LNCAP (cell line): Measurements from ENCODE around the gene VAV3.

ENCODE experiments used
- CTCF ChIP-seq: fragments of 450-650 bp; IDR thresholded peaks from 2 replicates; pipeline ENCODE4 v1.5.1; 2017; ENCODE audit warnings: mild to moderate bottlenecking

VAV3 gene

GRCh38 chr1:108000620-108001111, 35.7 kb upstream of the VAV3 start:
- TF ChIP-seq CTCF, result no peak

- TF ChIP-seq CTCF, result no peak
Measured at GRCh38 chr1:108000184-108000583, 35.2 kb upstream of the VAV3 start.

- no peak for TF ChIP-seq CTCF
Measured at GRCh38 chr1:107997866-107998265, 32.9 kb upstream of the VAV3 start.

- no peak for TF ChIP-seq CTCF
Measured at GRCh38 chr1:107993920-107994319, 28.9 kb upstream of the VAV3 start.

GRCh38 chr1:107992347-107992746, 27.4 kb upstream of the VAV3 start:
- TF ChIP-seq CTCF, result no peak

GRCh38 chr1:107991371-107992066, 26.5 kb upstream of the VAV3 start:
- no peak for TF ChIP-seq CTCF

- no peak for TF ChIP-seq CTCF
Measured at GRCh38 chr1:107990606-107991005, 25.6 kb upstream of the VAV3 start.

GRCh38 chr1:107981277-107981676, 16.3 kb upstream of the VAV3 start:
- no peak for TF ChIP-seq CTCF
